B cell (primary cell): ENCODE measurements around the gene AFG3L2. TPM values are rescaled to one million over a fixed set of nuclear protein-coding genes. Genes with fewer than 3 reads are reported as not detected.

Source experiments
- ATAC-seq: fragments of 200-7000 bp; cut with Tn5 transposase; one replicate; pipeline ENCODE4 v1.10.0; 2021; ENCODE audit warnings: low read depth, mild to moderate bottlenecking, moderate number of reproducible peaks, moderate library complexity
- CTCF ChIA-PET: fragments of 350-600 bp; sonication (Branson Sonifier 250); formaldehyde crosslinking; loops from one replicate; lab custom pipeline; 2021; ENCODE audit warnings: antibody characterized with exemption, inconsistent platforms; lab: Charles Lee
- POLR2A ChIA-PET: fragments of 350-600 bp; sonication (Branson Sonifier 250); formaldehyde crosslinking; loops from one replicate; lab custom pipeline; 2021; ENCODE audit warnings: antibody characterized with exemption; lab: Charles Lee
- DNase-seq: peaks from one replicate; pipeline ENCODE4 v3.0.0; 2013
- H2AFZ ChIP-seq: 2 replicates; pipeline ENCODE4 v1.6.1; 2012; ENCODE audit warnings: mild to moderate bottlenecking, low read depth, low read length; ENCODE audit not compliant: insufficient read depth, poor library complexity, severe bottlenecking
- H3K27ac ChIP-seq, 2 donors: 1 replicate in 1 of 2; 2 replicates in 1 of 2; pipeline ENCODE4 v1.5.1; 2012 to 2013; ENCODE audit warnings: low read length in 2 of 2, mild to moderate bottlenecking in 2 of 2, moderate library complexity in 1 of 2
- H3K27me3 ChIP-seq, 4 experiments: fragments of 200-600 bp in 1 of 4; sonication (generic) in 1 of 4; replicated peaks in 1 of 4; 1 replicate in 2 of 4; 2 replicates in 2 of 4; pipeline versions ENCODE4 v1.6.1 to v1.7.0; 2013 to 2016; ENCODE audit warnings: low read length in 3 of 4, mild to moderate bottlenecking in 2 of 4, mixed read lengths in 1 of 4, moderate library complexity in 1 of 4; ENCODE audit not compliant: insufficient read depth in 4 of 4, control insufficient read depth in 3 of 4; ENCODE audit errors: control extremely low read depth in 1 of 4
- H3K36me3 ChIP-seq, 2 experiments: replicated peaks in 1 of 2; 1 replicate in 1 of 2; 2 replicates in 1 of 2; pipeline versions ENCODE4 v1.6.1 to v1.7.1; 2013; ENCODE audit warnings: low read length in 1 of 2; ENCODE audit not compliant: insufficient read depth in 2 of 2, control insufficient read depth in 1 of 2; ENCODE audit errors: control extremely low read depth in 1 of 2, extremely low read depth in 1 of 2
- H3K4me1 ChIP-seq, 2 donors: fragments of 200-600 bp in 1 of 2; sonication (generic) in 1 of 2; 1 replicate in 1 of 2; 2 replicates in 1 of 2; pipeline versions ENCODE4 v1.5.1 to v1.6.1; 2013 to 2017; ENCODE audit warnings: low read length in 2 of 2; ENCODE audit not compliant: control insufficient read depth in 2 of 2, insufficient read depth in 2 of 2
- H3K4me2 ChIP-seq: replicated peaks from 2 replicates; pipeline ENCODE3; 2012; ENCODE audit warnings: mild to moderate bottlenecking, low read depth, low read length; ENCODE audit not compliant: poor library complexity, severe bottlenecking
- H3K4me3 ChIP-seq, 5 experiments: fragments of 200-600 bp in 1 of 5; sonication (generic) in 1 of 5; 1 replicate in 3 of 5; 2 replicates in 2 of 5; pipeline versions ENCODE4 v1.5.1 to v1.7.0; 2011 to 2016; ENCODE audit warnings: low read length in 4 of 5, mild to moderate bottlenecking in 4 of 5, low read depth in 2 of 5, control low read depth in 1 of 5, moderate library complexity in 1 of 5; ENCODE audit not compliant: insufficient read depth in 1 of 5; ENCODE audit errors: control extremely low read depth in 1 of 5, extremely low read depth in 1 of 5
- H3K79me2 ChIP-seq: fragments of 200-600 bp; sonication (generic); one replicate; pipeline ENCODE4 v1.6.0; 2016; ENCODE audit warnings: low read length; ENCODE audit not compliant: control insufficient read depth, insufficient read depth
- H3K9ac ChIP-seq: fragments of 200-600 bp; sonication (generic); 2 replicates; pipeline ENCODE4 v1.6.1; 2017; ENCODE audit warnings: mild to moderate bottlenecking, low read length, moderate library complexity
- H3K9me3 ChIP-seq, 3 donors: one replicate each; pipeline versions ENCODE4 v1.6.1 to v1.7.1; 2013; ENCODE audit warnings: low read length in 2 of 3; ENCODE audit not compliant: control insufficient read depth in 2 of 3, insufficient read depth in 1 of 3; ENCODE audit errors: control extremely low read depth in 1 of 3
- H4K20me1 ChIP-seq: 2 replicates; pipeline ENCODE4 v1.6.0; 2012; ENCODE audit warnings: mild to moderate bottlenecking, low read length; ENCODE audit not compliant: insufficient read depth, control insufficient read depth, poor library complexity, severe bottlenecking
- H3K27ac Mint-ChIP-seq: one replicate; pipeline ENCODE4 v1.8.0; 2021; ENCODE audit warnings: mixed read lengths
- H3K27me3 Mint-ChIP-seq: one replicate; pipeline ENCODE4 v1.8.0; 2021; ENCODE audit warnings: mixed read lengths
- H3K4me1 Mint-ChIP-seq: one replicate; pipeline ENCODE4 v1.8.0; 2021; ENCODE audit warnings: mixed read lengths
- H3K4me3 Mint-ChIP-seq: one replicate; pipeline ENCODE4 v1.8.0; 2021; ENCODE audit warnings: mixed read lengths
- H3K9me3 Mint-ChIP-seq: one replicate; pipeline ENCODE4 v1.8.0; 2022; ENCODE audit warnings: mixed read lengths; ENCODE audit not compliant: insufficient read depth
- EZH2 ChIP-seq: IDR thresholded peaks from 2 replicates; pipeline ENCODE4 v1.6.1; 2012; ENCODE audit warnings: borderline replicate concordance, low read depth, mild to moderate bottlenecking, moderate library complexity, low read length; ENCODE audit not compliant: insufficient read depth, poor library complexity, severe bottlenecking
- WGBS: methylation state at CpG from one replicate; pipeline ENCODE4 v1.1.5; 2013; ENCODE audit warnings: missing lambda C conversion rate; ENCODE audit not compliant: insufficient coverage; 5-methylcytosine and 5-hydroxymethylcytosine counted together
- intact Hi-C: fragments of 100-400 bp; cut with micrococcal nuclease; formaldehyde crosslinking; loops from one replicate; pipeline ENCODE4 v1.10.0; 2022
- polyA plus RNA-seq: library from polyadenylated mRNA; depleted of rRNA; stranded (reverse); fragments of >200 nt; gene quantifications from 2 replicates; pipeline ENCODE4 v1.2.3, GENCODE V29; 2012
- total RNA-seq, 2 donors: library from RNA; stranded (reverse); fragments of 120-200 nt in 1 of 2; gene quantifications; 1 replicate in 1 of 2; 2 replicates in 1 of 2; pipeline versions ENCODE4 v1.2.3 to v1.2.4, GENCODE V29; 2013 to 2022
- TF ChIP-seq, protein P1 (sequence below): fragments of 200-600 bp; IDR thresholded peaks from one replicate; pipeline ENCODE4 v1.8.0; 2022; ENCODE audit warnings: antibody characterized with exemption, mild to moderate bottlenecking

The AFG3L2 gene
- total and polyA plus RNA-seq, 2 donors (not counting 1 experiment from before 2014, with no cell fraction given) = 11.9 to 40.7 TPM

DNA sequence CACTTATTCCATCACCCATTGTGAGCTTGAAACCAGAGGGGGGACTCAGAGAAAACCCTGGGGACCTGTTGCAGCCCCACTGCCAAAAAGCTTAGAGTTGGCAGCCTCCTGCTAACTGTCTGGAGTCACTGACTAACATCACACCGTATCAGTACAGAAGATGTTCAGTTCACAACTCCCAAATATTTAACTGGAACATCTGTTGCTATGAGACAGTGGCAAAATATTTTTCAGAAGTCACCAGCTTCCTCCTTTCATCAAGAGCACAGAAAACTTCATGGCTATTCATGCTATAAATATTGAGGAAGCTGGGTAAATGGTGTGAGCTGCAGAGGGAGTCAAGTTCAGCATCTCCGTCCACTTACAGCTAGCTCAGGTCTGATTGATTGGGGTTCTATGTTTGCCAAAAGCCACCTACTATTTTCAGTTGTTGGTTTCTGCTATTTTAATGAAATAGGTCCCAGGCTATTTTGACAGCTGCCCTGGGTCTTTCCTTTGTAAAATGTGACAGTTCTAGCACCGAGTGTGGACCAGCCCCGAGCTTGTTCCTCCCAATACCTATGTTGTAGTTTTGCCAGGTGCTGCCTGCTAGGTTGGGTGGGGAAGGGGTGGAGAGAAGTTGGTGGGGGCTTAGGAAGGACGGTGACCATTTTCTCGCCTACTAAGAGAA, 59.2 kb downstream of the AFG3L2 start:
- ATAC-seq (peak; percentile 31), DNase-seq (peak; percentile 62)
- H2AFZ ChIP-seq = peak overlapping the region; percentile 43
- peak overlapping the region; percentile 8 for H3K9ac ChIP-seq
- H3K4me3 ChIP-seq = peak overlapping the region in 1 of 5 experiments; percentile 21
- no peaks in the 10 kb centered on the region for H3K36me3 ChIP-seq
- ChIA-PET POLR2A (no interaction called here), CTCF (interaction anchor here (0.6 to 2.3 kb wide), 4 partner anchors 8 to 435 kb away, joined by 3 to 18 read pairs (median 3); no protein-coding TSS in a partner anchor)
- H3K9me3 ChIP-seq = peaks cover 0 to 1% (median 0%) of the 10 kb centered on the region in 3 donors
- 19% methylated on average over 5 of the region's 6 CpGs for WGBS
- Mint-ChIP-seq H3K27ac (peak overlapping the region; percentile 84), H3K27me3 (no peaks in the 10 kb centered on the region), H3K4me1 (peaks cover 68% of the 10 kb centered on the region), H3K9me3 (peaks cover 3% of the 10 kb centered on the region), H3K4me3 (peak overlapping the region; percentile 50)
- TF ChIP-seq, protein P1, sequence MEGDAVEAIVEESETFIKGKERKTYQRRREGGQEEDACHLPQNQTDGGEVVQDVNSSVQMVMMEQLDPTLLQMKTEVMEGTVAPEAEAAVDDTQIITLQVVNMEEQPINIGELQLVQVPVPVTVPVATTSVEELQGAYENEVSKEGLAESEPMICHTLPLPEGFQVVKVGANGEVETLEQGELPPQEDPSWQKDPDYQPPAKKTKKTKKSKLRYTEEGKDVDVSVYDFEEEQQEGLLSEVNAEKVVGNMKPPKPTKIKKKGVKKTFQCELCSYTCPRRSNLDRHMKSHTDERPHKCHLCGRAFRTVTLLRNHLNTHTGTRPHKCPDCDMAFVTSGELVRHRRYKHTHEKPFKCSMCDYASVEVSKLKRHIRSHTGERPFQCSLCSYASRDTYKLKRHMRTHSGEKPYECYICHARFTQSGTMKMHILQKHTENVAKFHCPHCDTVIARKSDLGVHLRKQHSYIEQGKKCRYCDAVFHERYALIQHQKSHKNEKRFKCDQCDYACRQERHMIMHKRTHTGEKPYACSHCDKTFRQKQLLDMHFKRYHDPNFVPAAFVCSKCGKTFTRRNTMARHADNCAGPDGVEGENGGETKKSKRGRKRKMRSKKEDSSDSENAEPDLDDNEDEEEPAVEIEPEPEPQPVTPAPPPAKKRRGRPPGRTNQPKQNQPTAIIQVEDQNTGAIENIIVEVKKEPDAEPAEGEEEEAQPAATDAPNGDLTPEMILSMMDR = no peak
- no peak for TF ChIP-seq EZH2
- peaks cover 66 to 71% of the 10 kb centered on the region in 2 donors for H3K4me1 ChIP-seq
- peak overlapping the region; percentile 60 for H3K4me2 ChIP-seq
- H3K27me3 ChIP-seq = no peaks in the 10 kb centered on the region
- H3K79me2 ChIP-seq = peaks cover 3% of the 10 kb centered on the region
- H3K27ac ChIP-seq = peak overlapping the region; percentile 82 to 84
- no peaks in the 10 kb centered on the region for H4K20me1 ChIP-seq
- intact Hi-C loops = loop anchor here (1.0 kb wide), 1 partner anchor 9 kb away; the partner anchor contains the start of gene TUBB6

DNA sequence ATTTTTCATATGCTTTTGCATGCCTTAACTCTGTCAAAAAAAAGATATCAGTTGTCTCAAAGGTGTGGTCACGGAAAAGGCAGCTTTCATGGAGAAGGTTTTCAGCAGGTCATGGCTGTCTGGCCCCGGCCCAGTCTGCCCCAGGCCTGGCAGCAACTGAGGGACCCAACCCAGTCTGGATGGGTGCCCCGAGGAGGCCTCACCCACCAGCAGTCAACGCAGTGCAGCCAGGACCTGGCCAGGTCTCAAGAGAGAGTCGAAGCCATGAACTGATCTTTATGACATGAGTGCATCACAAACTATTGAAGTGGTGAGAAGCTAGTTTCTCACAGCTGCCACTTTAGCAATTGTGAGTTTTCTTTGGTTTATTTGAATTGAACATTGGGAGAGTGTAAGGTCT, 61.1 kb downstream of the AFG3L2 start:
- peak overlapping the region; percentile 61 for H3K4me2 ChIP-seq
- no peak for DNase-seq
- POLR2A ChIA-PET = no interaction called here
- intact Hi-C loops = no loop called here
- H2AFZ ChIP-seq = peak overlapping the region; percentile 25
- peak overlapping the region in 1 of 5 experiments; percentile 47 for H3K4me3 ChIP-seq
- no peaks in the 10 kb centered on the region for H3K79me2 ChIP-seq
- Mint-ChIP-seq H3K9me3 (peaks cover 3% of the 10 kb centered on the region), H3K27ac (peak overlapping the region; percentile 63), H3K4me3 (peak overlapping the region; percentile 75), H3K27me3 (no peaks in the 10 kb centered on the region), H3K4me1 (peaks cover 58% of the 10 kb centered on the region)
- H3K27me3 ChIP-seq = no peaks in the 10 kb centered on the region
- H3K36me3 ChIP-seq = peaks cover 3 to 6% of the 10 kb centered on the region in 2 experiments
- TF ChIP-seq, protein P1 = no peak
- no peak for TF ChIP-seq EZH2
- ATAC-seq = no peak
- H4K20me1 ChIP-seq = no peaks in the 10 kb centered on the region
- peak overlapping the region; percentile 39 for H3K9ac ChIP-seq
- H3K9me3 ChIP-seq = peaks cover 6 to 11% (median 11%) of the 10 kb centered on the region in 3 donors
- H3K27ac ChIP-seq = peak overlapping the region; percentile 82 to 84
- peaks cover 60 to 66% of the 10 kb centered on the region in 2 donors for H3K4me1 ChIP-seq
- CTCF ChIA-PET = no interaction called here
- 22% methylated on average over 5 of the region's 5 CpGs for WGBS
